HepG2 (cell line): ENCODE measurements around the gene C3orf70. TPM values are rescaled to one million over a fixed set of nuclear protein-coding genes. Genes with fewer than 3 reads are reported as not detected.

ENCODE experiments used
- ATAC-seq: fragments of 200-7000 bp; cut with Tn5 transposase; 3 replicates; pipeline ENCODE4 v1.9.1; 2020; ENCODE audit warnings: mild to moderate bottlenecking, moderate library complexity
- BruUV-seq: library from RNA; stranded (reverse); fragments of 400-500 nt; replicated peaks from 2 replicates; lab custom pipeline; 2021; lab: Mats Ljungman, UMichigan
- CTCF ChIA-PET: fragments of 300-600 bp; formaldehyde crosslinking; extraction: SDS; loops from one replicate; lab custom pipeline; 2021; ENCODE audit warnings: low total read pairs, inconsistent platforms, low intra/inter-chr PET ratio; lab: Yijun Ruan, JAX
- POLR2A ChIA-PET: fragments of 350-600 bp; sonication (Branson Sonifier 250); formaldehyde crosslinking; loops from one replicate; lab custom pipeline; 2020; ENCODE audit warnings: antibody characterized with exemption, inconsistent platforms; lab: Yijun Ruan, JAX
- DNase-seq: peaks from one replicate; pipeline ENCODE4 v3.0.0-alpha.2; 2015; ENCODE audit warnings: low spot score
- FAIRE-seq: peaks from 3 replicates; lab custom pipeline; 2011; peaks lifted over from hg19 to GRCh38; lab: Jason Lieb, UNC
- H2AFZ ChIP-seq: one replicate; pipeline ENCODE4 v1.6.1; 2011; ENCODE audit warnings: low read length, inconsistent platforms
- H3K27ac ChIP-seq: fragments of 300-600 bp; 3 replicates; pipeline ENCODE4 v1.8.0; 2011; ENCODE audit warnings: mixed run types, mild to moderate bottlenecking, mixed read lengths, low read length, inconsistent platforms; ENCODE audit not compliant: insufficient read depth; ENCODE audit errors: extremely low read length
- H3K27me3 ChIP-seq, 2 experiments: fragments of 200-600 bp in 1 of 2; 2 replicates in 1 of 2; 3 replicates in 1 of 2; pipeline versions ENCODE4 v1.6.0 to v1.8.0; 2011; ENCODE audit warnings: low read length in 2 of 2, mild to moderate bottlenecking in 2 of 2, moderate library complexity in 2 of 2, inconsistent platforms in 1 of 2; ENCODE audit not compliant: insufficient read depth in 2 of 2, control insufficient read depth in 1 of 2
- H3K36me3 ChIP-seq, 2 experiments: fragments of 200-600 bp in 1 of 2; replicated peaks in 1 of 2; 2 replicates in 1 of 2; 3 replicates in 1 of 2; pipeline versions ENCODE4 v1.5.1 to v1.8.0; 2011; ENCODE audit warnings: low read length in 2 of 2, inconsistent platforms in 1 of 2; ENCODE audit not compliant: insufficient read depth in 2 of 2, control insufficient read depth in 1 of 2
- H3K4me1 ChIP-seq: 2 replicates; pipeline ENCODE4 v1.5.1; 2012; ENCODE audit warnings: low read length, inconsistent platforms; ENCODE audit not compliant: insufficient read depth
- H3K4me2 ChIP-seq: 2 replicates; pipeline ENCODE4 v1.6.0; 2011; ENCODE audit warnings: low read depth, low read length, inconsistent platforms
- H3K4me3 ChIP-seq, 3 experiments: fragments of 200-600 bp in 1 of 3; sonication (generic), shearing (Covaris generic) in 1 of 3; replicated peaks in 1 of 3; 2 replicates each; pipeline ENCODE4 v1.5.1; 2011 to 2016; ENCODE audit warnings: low read length in 3 of 3, inconsistent platforms in 2 of 3, low read depth in 2 of 3, mild to moderate bottlenecking in 2 of 3, control low read depth in 1 of 3, mixed read lengths in 1 of 3; ENCODE audit not compliant: insufficient read depth in 1 of 3
- H3K79me2 ChIP-seq: one replicate; pipeline ENCODE4 v1.6.1; 2011; ENCODE audit warnings: low read length, inconsistent platforms; ENCODE audit not compliant: insufficient read depth
- H3K9ac ChIP-seq: 2 replicates; pipeline ENCODE4 v1.6.0; 2011; ENCODE audit warnings: mild to moderate bottlenecking, low read depth, low read length, inconsistent platforms; ENCODE audit not compliant: insufficient read depth
- H3K9me3 ChIP-seq: 2 replicates; pipeline ENCODE4 v1.5.1; 2012; ENCODE audit warnings: mild to moderate bottlenecking, low read length
- H4K20me1 ChIP-seq: 2 replicates; pipeline ENCODE4 v1.6.0; 2011; ENCODE audit warnings: inconsistent platforms, mild to moderate bottlenecking, low read length, moderate library complexity; ENCODE audit not compliant: insufficient read depth
- CEBPB ChIP-seq: IDR thresholded peaks from 2 replicates; pipeline ENCODE4 v1.6.1; 2011; ENCODE audit warnings: low read depth, low read length, improper control_type of control experiment, borderline replicate concordance
- DMAP1 ChIP-seq: IDR thresholded peaks from 2 replicates; pipeline ENCODE4 v1.6.1; 2016
- MBD4 ChIP-seq: IDR thresholded peaks from 2 replicates; pipeline ENCODE4 v1.6.1; 2012; ENCODE audit warnings: low read length, inconsistent platforms, borderline replicate concordance
- PITX1 ChIP-seq: sonication (generic); formaldehyde crosslinking; IDR thresholded peaks from 2 replicates; pipeline ENCODE4 v1.5.1; 2020; ENCODE audit warnings: mild to moderate bottlenecking, missing genetic modification reagents
- SIN3A ChIP-seq: IDR thresholded peaks from 2 replicates; pipeline ENCODE4 v1.6.1; 2011; ENCODE audit warnings: low read depth, mild to moderate bottlenecking, control low read depth, low read length, borderline replicate concordance
- SOX5 ChIP-seq: IDR thresholded peaks from 2 replicates; pipeline ENCODE4 v1.6.1; 2016; ENCODE audit warnings: borderline replicate concordance
- THAP11 ChIP-seq: IDR thresholded peaks from 2 replicates; pipeline ENCODE4 v1.6.1; 2016; ENCODE audit warnings: missing biosample characterization, missing genetic modification reagents
- WGBS: methylation state at CpG from one replicate; pipeline ENCODE4 v1.1.6; 2017; ENCODE audit warnings: low lambda C conversion rate; 5-methylcytosine and 5-hydroxymethylcytosine counted together
- in situ Hi-C: cut with HindIII; loops from 2 replicates; pipeline ENCODE4 v1.10.0; 2017; ENCODE audit warnings: low pct_unique_long_range_greater_than_20kb; ENCODE audit not compliant: extremely low pct_ligation_motif_present
- intact Hi-C: fragments of 100-400 bp; cut with micrococcal nuclease; formaldehyde crosslinking; loops from one replicate; pipeline ENCODE4 v1.10.0; 2022; ENCODE audit not compliant: unreplicated experiment
- polyA plus RNA-seq, 8 experiments: library from polyadenylated mRNA; depleted of rRNA in 3 of 8; stranded (reverse) in 7 of 8; unstranded in 1 of 8; fragments of >200 nt; fragmentation: Illumina TruSeq in 4 of 8; extraction: Trizol in 4 of 8; gene quantifications; 2 replicates each; pipeline versions ENCODE4 v1.2.1 to v1.2.3, GENCODE V29; 2011 to 2016; ENCODE audit warnings: low read depth in 4 of 8, missing spikeins in 1 of 8, mixed read lengths in 1 of 8; ENCODE audit not compliant: insufficient read depth in 1 of 8
- total RNA-seq, 5 experiments: library from RNA; depleted of rRNA; stranded (reverse); fragments of >200 nt; fragmentation: Illumina TruSeq; extraction: Trizol; gene quantifications; 2 replicates each; pipeline ENCODE4 v1.2.3, GENCODE V29; 2016; ENCODE audit warnings: low read depth in 1 of 5
- TF ChIP-seq, protein P1 (sequence below): sonication (generic); formaldehyde crosslinking; IDR thresholded peaks from 2 replicates; pipeline ENCODE4 v1.5.0; 2020; ENCODE audit warnings: mild to moderate bottlenecking, missing genetic modification reagents, borderline replicate concordance
- TF ChIP-seq, protein P2 (sequence below): fragments of 450-650 bp; IDR thresholded peaks from 2 replicates; pipeline ENCODE4 v1.6.1; 2017

The C3orf70 gene
- total and polyA plus RNA-seq, 2 of the 13 experiments (the other 11 are each of a cell fraction or from before 2014, with no cell fraction given): 0.79 to 2.4 TPM

DNA sequence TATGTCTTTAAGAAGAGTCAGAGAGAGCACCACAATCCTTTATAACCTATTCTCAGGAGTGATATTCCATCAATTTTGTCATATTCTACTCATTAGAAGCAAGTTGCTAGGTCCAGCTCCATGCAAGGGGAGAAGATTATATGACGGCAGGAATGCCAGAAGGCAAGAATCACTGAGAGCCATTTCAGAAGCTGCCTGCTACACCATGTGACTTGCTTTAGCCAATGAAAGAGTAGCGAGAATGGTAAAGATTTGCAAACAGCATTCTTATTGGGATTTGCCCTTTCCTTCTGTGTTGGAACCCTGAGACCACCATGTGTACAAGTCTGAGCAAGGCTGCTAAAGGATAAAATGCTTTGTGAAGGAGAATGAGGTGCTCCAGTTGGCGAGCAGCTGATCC, 4.5 kb upstream of the C3orf70 start:
- ChIA-PET POLR2A (interaction anchor here (1.4 kb wide), 1 partner anchor 18 kb away, joined by 3 read pairs; no protein-coding TSS in a partner anchor), CTCF (no interaction called here)
- H4K20me1 ChIP-seq: no peaks in the 10 kb centered on the region
- DNase-seq (no peak), FAIRE-seq (no peak), ATAC-seq (no peak)
- no peak overlapping the region for H3K9ac ChIP-seq
- H2AFZ ChIP-seq: no peak overlapping the region
- peaks cover 4 to 21% of the 10 kb centered on the region in 2 experiments; a peak in 4 of 5 replicates for H3K27me3 ChIP-seq
- intact Hi-C loops: no loop called here
- H3K4me3 ChIP-seq: no peak overlapping the region
- H3K36me3 ChIP-seq: no peaks in the 10 kb centered on the region
- H3K4me2 ChIP-seq: no peak overlapping the region
- WGBS: 72% methylated on average over 2 of the region's 3 CpGs
- no peaks in the 10 kb centered on the region for H3K9me3 ChIP-seq
- no peaks in the 10 kb centered on the region for H3K79me2 ChIP-seq
- peaks cover 31% of the 10 kb centered on the region for H3K4me1 ChIP-seq
- in situ Hi-C loops: no loop called here
- H3K27ac ChIP-seq: no peak overlapping the region
- no TSS peak for BruUV-seq
- TF ChIP-seq, protein P1, sequence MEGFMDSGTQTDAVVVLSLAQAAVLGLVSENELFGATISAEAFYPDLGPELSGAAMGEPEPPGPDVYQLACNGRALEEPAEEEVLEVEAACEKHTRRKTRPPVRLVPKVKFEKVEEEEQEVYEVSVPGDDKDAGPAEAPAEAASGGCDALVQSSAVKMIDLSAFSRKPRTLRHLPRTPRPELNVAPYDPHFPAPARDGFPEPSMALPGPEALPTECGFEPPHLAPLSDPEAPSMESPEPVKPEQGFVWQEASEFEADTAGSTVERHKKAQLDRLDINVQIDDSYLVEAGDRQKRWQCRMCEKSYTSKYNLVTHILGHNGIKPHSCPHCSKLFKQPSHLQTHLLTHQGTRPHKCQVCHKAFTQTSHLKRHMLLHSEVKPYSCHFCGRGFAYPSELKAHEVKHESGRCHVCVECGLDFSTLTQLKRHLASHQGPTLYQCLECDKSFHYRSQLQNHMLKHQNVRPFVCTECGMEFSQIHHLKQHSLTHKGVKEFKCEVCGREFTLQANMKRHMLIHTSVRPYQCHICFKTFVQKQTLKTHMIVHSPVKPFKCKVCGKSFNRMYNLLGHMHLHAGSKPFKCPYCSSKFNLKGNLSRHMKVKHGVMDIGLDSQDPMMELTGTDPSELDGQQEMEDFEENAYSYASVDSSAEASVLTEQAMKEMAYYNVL: no peak
- TF ChIP-seq DMAP1 (CRISPR knock-in tag): no peak
- no peak for TF ChIP-seq MBD4
- TF ChIP-seq SIN3A: no peak

DNA sequence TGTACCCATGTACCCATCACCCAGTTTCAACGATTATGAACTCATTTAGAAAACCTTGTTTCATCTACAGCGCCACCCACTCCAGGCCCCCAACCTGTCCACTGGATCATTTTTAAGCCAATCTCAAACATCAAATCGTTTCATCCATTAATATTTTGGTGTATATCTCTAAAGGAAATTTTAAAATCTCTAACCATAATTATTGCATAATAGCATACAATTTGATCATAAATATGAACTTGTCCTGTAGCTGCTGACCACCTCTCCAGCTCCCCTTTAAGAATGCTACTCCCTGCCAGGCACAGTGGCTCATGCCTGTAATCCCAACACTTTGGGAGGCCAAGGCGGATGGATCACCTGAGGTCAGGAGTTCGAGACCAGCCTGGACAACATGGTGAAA, 2.8 kb upstream of the C3orf70 start:
- ATAC-seq (no peak), FAIRE-seq (no peak), DNase-seq (no peak)
- H3K4me1 ChIP-seq: peaks cover 29% of the 10 kb centered on the region
- intact Hi-C loops: no loop called here
- 47% methylated on average over 5 of the region's 5 CpGs for WGBS
- H4K20me1 ChIP-seq: no peaks in the 10 kb centered on the region
- ChIA-PET POLR2A (no interaction called here), CTCF (no interaction called here)
- in situ Hi-C loops: no loop called here
- no peak overlapping the region for H2AFZ ChIP-seq
- no TSS peak for BruUV-seq
- no peak overlapping the region for H3K4me3 ChIP-seq
- H3K4me2 ChIP-seq: no peak overlapping the region
- H3K36me3 ChIP-seq: no peaks in the 10 kb centered on the region
- H3K9ac ChIP-seq: no peak overlapping the region
- H3K27me3 ChIP-seq: peaks cover 4 to 28% of the 10 kb centered on the region in 2 experiments; a peak in 4 of 5 replicates
- no peaks in the 10 kb centered on the region for H3K79me2 ChIP-seq
- no peak overlapping the region for H3K27ac ChIP-seq
- TF ChIP-seq, protein P2, sequence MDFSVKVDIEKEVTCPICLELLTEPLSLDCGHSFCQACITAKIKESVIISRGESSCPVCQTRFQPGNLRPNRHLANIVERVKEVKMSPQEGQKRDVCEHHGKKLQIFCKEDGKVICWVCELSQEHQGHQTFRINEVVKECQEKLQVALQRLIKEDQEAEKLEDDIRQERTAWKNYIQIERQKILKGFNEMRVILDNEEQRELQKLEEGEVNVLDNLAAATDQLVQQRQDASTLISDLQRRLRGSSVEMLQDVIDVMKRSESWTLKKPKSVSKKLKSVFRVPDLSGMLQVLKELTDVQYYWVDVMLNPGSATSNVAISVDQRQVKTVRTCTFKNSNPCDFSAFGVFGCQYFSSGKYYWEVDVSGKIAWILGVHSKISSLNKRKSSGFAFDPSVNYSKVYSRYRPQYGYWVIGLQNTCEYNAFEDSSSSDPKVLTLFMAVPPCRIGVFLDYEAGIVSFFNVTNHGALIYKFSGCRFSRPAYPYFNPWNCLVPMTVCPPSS: no peak
- TF ChIP-seq CEBPB: 0 out of 2 replicates have a peak, but pooled peaks have one; percentile 12
- TF ChIP-seq THAP11 (CRISPR knock-in tag): no peak
- TF ChIP-seq SOX5: no peak
- TF ChIP-seq PITX1: no peak
- no peaks in the 10 kb centered on the region for H3K9me3 ChIP-seq
